Measurements from ENCODE around the gene AKR1B1.

GRCh38 chr7:134446923-134447322 is 12.0 kb downstream of the AKR1B1 start:
- TF ChIP-seq ZNF274 (IDR thresholded peaks at IDR 0.05; ENCODE audit: low read depth, low read length), result no peak
- TF ChIP-seq SUZ12 (IDR thresholded peaks at IDR 0.05; ENCODE audit: extremely low read depth, insufficient read depth, insufficient read length), result no peak
